PC-3 (cell line): ENCODE measurements around the gene PRAMEF27. TPM values are rescaled to one million over a fixed set of nuclear protein-coding genes. Genes with fewer than 3 reads are reported as not detected.
"Not testable (repeated sequence)": the region's sequence is repeated elsewhere in the genome, so short reads cannot be mapped to it uniquely, and the experiment has no call there.

Experiments
- ATAC-seq: fragments of 200-7000 bp; cut with Tn5 transposase; 2 replicates; pipeline ENCODE4 v1.9.1; 2020; ENCODE audit warnings: mild to moderate bottlenecking, moderate library complexity
- Bru-seq: library from RNA; stranded (reverse); fragments of 400-500 nt; gene quantifications from one replicate; lab custom pipeline; 2021; lab: Mats Ljungman, UMichigan
- BruChase-seq, 2 experiments: library from RNA; stranded (reverse); fragments of 400-500 nt; gene quantifications; one replicate each; lab custom pipeline; 2021; lab: Mats Ljungman, UMichigan
- BruUV-seq: library from RNA; stranded (reverse); fragments of 400-500 nt; replicated peaks from 2 replicates; lab custom pipeline; 2021; lab: Mats Ljungman, UMichigan
- CTCF ChIA-PET: fragments of 300-600 bp; sonication (Branson Sonifier 250); formaldehyde crosslinking; loops from one replicate; lab custom pipeline; 2022; ENCODE audit warnings: antibody characterized with exemption; lab: Charles Lee
- POLR2A ChIA-PET: fragments of 300-600 bp; sonication (Branson Sonifier 250); formaldehyde crosslinking; loops from one replicate; lab custom pipeline; 2022; ENCODE audit warnings: antibody characterized with exemption; ENCODE audit not compliant: unreplicated experiment; lab: Charles Lee
- DNase-seq: peaks from one replicate; pipeline ENCODE4 v3.0.0-alpha.2; 2015
- H2AFZ ChIP-seq: fragments of 300-600 bp; sonication (generic); 2 replicates; pipeline ENCODE4 v1.6.0; 2016; ENCODE audit warnings: antibody characterized with exemption, low read length
- H3F3A ChIP-seq: fragments of 300-600 bp; sonication (generic); one replicate; pipeline ENCODE4 v1.6.0; 2017; ENCODE audit warnings: antibody characterized with exemption, low read length, control low read depth, mild to moderate bottlenecking; ENCODE audit not compliant: unreplicated experiment
- H3K27ac ChIP-seq: fragments of 300-600 bp; sonication (generic); 2 replicates; pipeline ENCODE4 v1.5.1; 2016; ENCODE audit warnings: mild to moderate bottlenecking, low read length
- H3K27me3 ChIP-seq: fragments of 300-600 bp; sonication (generic); 2 replicates; pipeline ENCODE4 v1.6.1; 2016; ENCODE audit warnings: low read length, mixed read lengths
- H3K36me3 ChIP-seq: fragments of 300-600 bp; sonication (generic); 2 replicates; pipeline ENCODE4 v1.6.1; 2016; ENCODE audit warnings: low read depth, mixed run types, low read length, mixed read lengths
- H3K4me1 ChIP-seq: fragments of 300-600 bp; sonication (generic); 2 replicates; pipeline ENCODE4 v1.5.1; 2016; ENCODE audit warnings: low read length; ENCODE audit not compliant: insufficient read depth
- H3K4me2 ChIP-seq: fragments of 300-600 bp; sonication (generic); 2 replicates; pipeline ENCODE4 v1.6.0; 2016; ENCODE audit warnings: low read length
- H3K4me3 ChIP-seq: fragments of 300-600 bp; sonication (generic); 2 replicates; pipeline ENCODE4 v1.5.1; 2016; ENCODE audit warnings: mild to moderate bottlenecking, low read length, mixed read lengths
- H3K79me2 ChIP-seq: fragments of 300-600 bp; sonication (generic); 2 replicates; pipeline ENCODE4 v1.6.1; 2017; ENCODE audit warnings: low read length, mixed read lengths
- H3K9ac ChIP-seq: fragments of 300-600 bp; sonication (generic); 2 replicates; pipeline ENCODE4 v1.6.0; 2016; ENCODE audit warnings: mild to moderate bottlenecking, low read length
- H3K9me2 ChIP-seq: fragments of 300-600 bp; sonication (generic); replicated peaks from 2 replicates; pipeline ENCODE4 v1.6.1; 2016; ENCODE audit warnings: mixed run types, low read length, mixed read lengths
- H3K9me3 ChIP-seq: fragments of 300-600 bp; sonication (generic); 2 replicates; pipeline ENCODE4 v1.6.1; 2016; ENCODE audit warnings: low read length, mixed read lengths
- H4K20me1 ChIP-seq: fragments of 300-600 bp; sonication (generic); 2 replicates; pipeline ENCODE4 v1.6.1; 2016; ENCODE audit warnings: low read length, mixed read lengths
- intact Hi-C: fragments of 100-400 bp; cut with micrococcal nuclease; formaldehyde crosslinking; loops from 2 replicates; pipeline ENCODE4 v1.9.0; 2023
- long read RNA-seq: library from polyadenylated mRNA; unstranded; transcript quantifications from one replicate; pipeline ENCODE4 v2.0.0, GENCODE V29; 2021; ENCODE audit not compliant: unreplicated experiment
- total RNA-seq: library from RNA; depleted of rRNA; stranded (reverse); fragments of >200 nt; gene quantifications from 2 replicates; pipeline ENCODE4 v1.2.3, GENCODE V29; 2014; rRNA removed

Gene PRAMEF27
- total RNA-seq, result not detected in 2 replicates
- not detected for Bru-seq, nascent RNA
- not detected for BruChase-seq, experiment 1, labeled RNA remaining after a 6-hour chase
- not detected for BruChase-seq, experiment 2, labeled RNA remaining after a 2-hour chase
- long read RNA-seq, result 0 reads

DNA sequence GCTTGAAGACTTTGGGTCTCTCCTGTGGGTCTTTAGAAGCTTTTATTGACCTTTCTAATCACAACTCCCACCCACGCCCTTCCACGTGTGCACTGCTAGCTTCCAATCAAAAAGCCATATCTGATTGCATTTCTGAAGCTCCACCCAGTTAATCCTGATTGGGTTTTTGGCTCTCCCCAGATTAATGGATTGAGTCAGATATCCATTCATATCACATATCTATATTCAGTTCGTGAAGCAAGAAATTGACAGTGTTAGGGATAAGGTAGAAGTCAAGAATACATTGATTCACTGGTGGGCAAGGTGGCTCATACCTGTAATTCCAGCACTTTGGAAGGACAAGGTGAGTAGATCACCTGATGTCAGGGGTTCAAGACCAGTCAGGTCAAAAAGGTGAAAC lies at the start of gene PRAMEF27:
TSS of gene PRAMEF27 (minus strand) at position 101 of the 400 bp plus-strand sequence. CDS start 2,916 bp downstream, outside the sequence.
- H3F3A ChIP-seq, H3K79me2 ChIP-seq, H3K9ac ChIP-seq, H3K4me3 ChIP-seq, CTCF ChIA-PET, H3K27ac ChIP-seq, H4K20me1 ChIP-seq, intact Hi-C loops, H3K27me3 ChIP-seq, POLR2A ChIA-PET, H3K36me3 ChIP-seq, BruUV-seq, H3K4me2 ChIP-seq, ATAC-seq, DNase-seq, H3K9me2 ChIP-seq, H3K9me3 ChIP-seq, H3K4me1 ChIP-seq, H2AFZ ChIP-seq: not testable (repeated sequence)

DNA sequence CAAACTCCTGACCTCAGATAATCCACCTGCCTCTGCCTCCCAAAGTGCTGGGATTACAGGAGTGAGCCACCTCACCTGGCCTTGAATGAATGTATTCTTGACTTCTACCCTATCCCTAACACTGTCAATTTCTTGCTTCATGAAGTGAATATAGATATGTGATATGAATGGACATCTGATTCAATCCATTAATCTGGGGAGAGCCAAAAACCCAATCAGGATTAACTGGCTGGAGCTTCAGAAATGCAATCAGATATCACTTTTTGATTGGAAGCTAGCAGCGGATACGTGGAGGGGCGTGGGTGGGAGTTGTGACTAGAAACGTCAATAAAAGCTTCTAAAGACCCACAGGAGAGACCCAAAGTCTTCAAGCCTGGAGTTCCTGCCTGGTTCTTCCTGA lies 14.1 kb upstream of the PRAMEF27 start, which contains the start of gene PRAMEF25:
TSS of gene PRAMEF25 (plus strand) at position 301 of the 400 bp plus-strand sequence. CDS start 2,920 bp downstream, outside the sequence.
- ATAC-seq, H3K36me3 ChIP-seq, H3K27ac ChIP-seq, H3K27me3 ChIP-seq, H2AFZ ChIP-seq, H3K9me3 ChIP-seq, H3K9me2 ChIP-seq, H4K20me1 ChIP-seq, intact Hi-C loops, H3K9ac ChIP-seq, H3K4me1 ChIP-seq, H3K79me2 ChIP-seq, H3F3A ChIP-seq, BruUV-seq, H3K4me3 ChIP-seq, CTCF ChIA-PET, H3K4me2 ChIP-seq, POLR2A ChIA-PET, DNase-seq: not testable (repeated sequence)

GRCh38 chr1:13019846-13020245 lies 36.5 kb downstream of the PRAMEF27 start:
- POLR2A ChIA-PET, H3K9me2 ChIP-seq, H4K20me1 ChIP-seq, H3K27ac ChIP-seq, CTCF ChIA-PET, intact Hi-C loops, H3K36me3 ChIP-seq, H3K79me2 ChIP-seq, H3K27me3 ChIP-seq, H3K4me3 ChIP-seq, DNase-seq, H3K9ac ChIP-seq, ATAC-seq, H3K4me1 ChIP-seq, H3F3A ChIP-seq, H3K9me3 ChIP-seq, BruUV-seq, H3K4me2 ChIP-seq, H2AFZ ChIP-seq: not testable (repeated sequence)

- DNase-seq, H3K4me3 ChIP-seq, H3K9me3 ChIP-seq, H3K4me1 ChIP-seq, H3K4me2 ChIP-seq, H3K27ac ChIP-seq, H3K79me2 ChIP-seq, ATAC-seq, H2AFZ ChIP-seq, H4K20me1 ChIP-seq, POLR2A ChIA-PET, H3F3A ChIP-seq, BruUV-seq, H3K36me3 ChIP-seq, H3K27me3 ChIP-seq, H3K9ac ChIP-seq, H3K9me2 ChIP-seq, CTCF ChIA-PET, intact Hi-C loops: not testable (repeated sequence)
These were observed 44.4 kb downstream of the PRAMEF27 start for GRCh38 chr1:13011932-13012331.

GRCh38 chr1:13009348-13009747 lies 47.0 kb downstream of the PRAMEF27 start:
- H4K20me1 ChIP-seq, POLR2A ChIA-PET, BruUV-seq, H3K79me2 ChIP-seq, H3K27ac ChIP-seq, H3K4me2 ChIP-seq, ATAC-seq, H3K4me3 ChIP-seq, intact Hi-C loops, H3K9me2 ChIP-seq, H3K36me3 ChIP-seq, H3K27me3 ChIP-seq, CTCF ChIA-PET, H2AFZ ChIP-seq, H3F3A ChIP-seq, H3K9ac ChIP-seq, H3K4me1 ChIP-seq, DNase-seq, H3K9me3 ChIP-seq: not testable (repeated sequence)

GRCh38 chr1:13005732-13006131 lies 50.6 kb downstream of the PRAMEF27 start:
- CTCF ChIA-PET, H3K79me2 ChIP-seq, H2AFZ ChIP-seq, H3K27me3 ChIP-seq, H3F3A ChIP-seq, H3K27ac ChIP-seq, H4K20me1 ChIP-seq, intact Hi-C loops, H3K9ac ChIP-seq, H3K4me2 ChIP-seq, H3K9me3 ChIP-seq, DNase-seq, POLR2A ChIA-PET, H3K4me1 ChIP-seq, ATAC-seq, H3K36me3 ChIP-seq, H3K4me3 ChIP-seq, BruUV-seq, H3K9me2 ChIP-seq: not testable (repeated sequence)
